ENCODE measurements around the gene SAMM50.

GRCh38 chr22:43924877-43925276 is 30.4 kb upstream of the SAMM50 start:
- TF ChIP-seq, protein P1, sequence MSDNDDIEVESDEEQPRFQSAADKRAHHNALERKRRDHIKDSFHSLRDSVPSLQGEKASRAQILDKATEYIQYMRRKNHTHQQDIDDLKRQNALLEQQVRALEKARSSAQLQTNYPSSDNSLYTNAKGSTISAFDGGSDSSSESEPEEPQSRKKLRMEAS (IDR thresholded peaks at IDR 0.05) = no peak
- TF ChIP-seq CEBPB (IDR thresholded peaks at IDR 0.05) (no peak), REST (IDR thresholded peaks at IDR 0.05; ENCODE audit: low read depth) (no peak), RAD21 (IDR thresholded peaks at IDR 0.05; ENCODE audit: low read depth) (no peak), EP300 (IDR thresholded peaks at IDR 0.05; ENCODE audit: borderline replicate concordance) (no peak), EGR1 (IDR thresholded peaks at IDR 0.05) (no peak), YY1 (IDR thresholded peaks at IDR 0.05; ENCODE audit: low read depth) (no peak), CREB1 (IDR thresholded peaks at IDR 0.05; ENCODE audit: low read depth) (no peak), FOXM1 (IDR thresholded peaks at IDR 0.05; ENCODE audit: borderline replicate concordance, low read depth) (no peak), TCF12 (IDR thresholded peaks at IDR 0.05; ENCODE audit: low read depth) (no peak), NFIC (IDR thresholded peaks at IDR 0.05) (no peak), TAF1 (IDR thresholded peaks at IDR 0.05; ENCODE audit: low read depth) (no peak), TEAD4 (IDR thresholded peaks at IDR 0.05) (no peak)
- TF ChIP-seq, protein P2, sequence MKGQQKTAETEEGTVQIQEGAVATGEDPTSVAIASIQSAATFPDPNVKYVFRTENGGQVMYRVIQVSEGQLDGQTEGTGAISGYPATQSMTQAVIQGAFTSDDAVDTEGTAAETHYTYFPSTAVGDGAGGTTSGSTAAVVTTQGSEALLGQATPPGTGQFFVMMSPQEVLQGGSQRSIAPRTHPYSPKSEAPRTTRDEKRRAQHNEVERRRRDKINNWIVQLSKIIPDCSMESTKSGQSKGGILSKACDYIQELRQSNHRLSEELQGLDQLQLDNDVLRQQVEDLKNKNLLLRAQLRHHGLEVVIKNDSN (IDR thresholded peaks at IDR 0.05) = no peak

Measured in Ishikawa (cell line).